Non-pigmented ciliary epithelial cell (primary cell): ENCODE data around the gene NAGA.

Experiments used
- DNase-seq: peaks from one replicate; pipeline ENCODE4 v3.0.0-alpha.2; 2010; ENCODE audit warnings: low read depth

Gene NAGA

DNA sequence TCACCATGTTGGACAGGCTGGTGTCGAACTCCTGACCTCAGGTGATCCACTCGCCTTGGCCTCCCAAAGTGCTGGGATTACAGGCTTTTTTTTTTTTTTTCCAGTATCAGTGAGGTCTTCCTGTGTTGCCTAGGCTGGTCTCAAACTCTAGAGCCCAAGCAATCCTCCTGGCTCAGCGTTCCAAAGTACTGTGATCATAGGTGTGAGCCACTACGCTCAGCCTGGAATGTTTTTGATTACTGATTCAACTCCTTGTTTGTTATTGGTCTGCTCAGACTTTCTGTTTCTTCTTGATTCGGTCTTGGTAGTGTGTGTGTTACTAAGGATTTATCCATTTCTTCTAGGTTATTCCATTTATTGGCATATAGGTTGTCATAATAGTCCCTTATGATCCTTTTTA, 31.3 kb downstream of the NAGA start:
- no peak for DNase-seq

DNA sequence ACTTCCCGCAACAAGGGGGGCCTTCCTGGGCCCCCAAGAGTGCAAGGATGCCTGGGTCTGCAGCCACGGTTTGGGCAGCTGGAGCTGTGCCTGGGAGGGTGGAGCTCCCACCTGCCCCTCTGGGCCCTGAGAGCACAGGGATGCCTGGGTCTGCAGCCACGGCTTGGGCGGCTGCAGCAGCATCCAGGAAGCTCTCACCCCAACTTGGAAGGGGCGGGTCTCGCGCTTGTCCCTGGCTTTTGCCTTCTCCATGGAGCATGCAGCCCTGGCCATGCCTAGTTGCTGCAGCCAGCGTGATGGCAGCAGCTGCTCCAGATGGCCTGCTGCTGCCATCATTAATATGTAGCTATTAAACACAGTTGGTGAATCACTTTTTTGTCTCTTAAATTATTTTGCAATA, 35.4 kb downstream of the NAGA start:
- no peak for DNase-seq

DNA sequence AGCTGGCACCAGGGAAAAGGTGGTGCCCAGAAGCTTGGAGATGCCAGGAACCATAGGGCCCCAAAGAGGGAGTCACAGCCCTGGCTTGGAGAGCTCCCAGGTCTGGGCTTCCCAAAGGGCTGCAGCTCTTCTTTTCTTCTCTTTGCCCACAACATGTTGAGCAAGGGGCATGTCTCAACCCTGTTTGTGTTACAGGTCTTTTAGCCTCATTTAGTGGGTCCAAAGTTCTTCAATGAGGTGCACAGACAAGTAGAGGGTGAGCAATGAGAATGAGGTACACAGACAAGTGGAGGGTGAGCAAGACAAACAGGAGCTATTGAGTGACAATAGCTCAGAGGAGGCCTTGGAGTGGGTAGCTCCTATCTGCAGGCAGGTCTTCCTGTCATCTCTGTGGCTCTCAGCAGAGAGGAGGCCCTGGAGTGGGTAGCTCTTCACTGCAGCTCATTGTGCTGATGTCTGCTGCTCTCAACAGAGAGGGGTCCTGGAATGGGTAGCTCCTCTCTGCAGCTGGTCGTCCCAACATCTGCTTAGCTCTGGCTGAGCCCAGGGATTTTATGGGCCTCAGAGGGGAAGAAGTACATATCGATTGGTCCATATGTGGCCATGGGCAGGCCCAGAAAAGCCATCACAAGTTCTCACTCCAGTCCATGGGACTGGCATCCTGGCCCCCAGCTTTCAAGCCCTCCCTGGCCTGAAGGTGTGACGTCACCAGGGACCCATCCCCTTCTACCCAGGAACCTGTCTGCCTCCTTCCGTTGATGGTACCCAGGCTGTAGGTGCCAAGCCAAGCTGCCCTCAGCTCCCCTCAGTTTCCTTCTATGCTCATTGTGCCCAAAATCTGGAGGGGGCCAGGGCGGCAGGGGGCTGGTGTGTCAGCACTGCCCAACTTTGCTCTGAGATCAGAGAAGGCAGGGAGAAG, 37.1 kb downstream of the NAGA start:
- DNase-seq = no peak

DNA sequence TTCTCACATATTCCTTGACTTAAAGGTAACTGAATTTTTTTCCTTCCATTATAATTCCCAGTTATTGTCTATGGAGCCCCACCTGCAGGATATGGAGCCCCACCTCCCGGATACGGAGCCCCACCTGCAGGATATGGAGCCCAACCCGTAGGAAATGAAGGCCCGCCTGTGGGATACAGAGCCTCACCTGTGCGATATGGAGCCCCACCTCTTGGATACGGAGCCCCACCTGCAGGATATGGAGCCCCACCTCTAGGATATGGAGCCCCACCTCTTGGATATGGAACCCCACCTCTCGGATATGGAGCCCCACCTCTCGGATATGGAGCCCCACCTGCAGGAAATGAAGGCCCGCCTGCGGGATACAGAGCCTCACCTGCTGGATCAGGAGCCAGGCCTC, 43.9 kb downstream of the NAGA start:
- no peak for DNase-seq

DNA sequence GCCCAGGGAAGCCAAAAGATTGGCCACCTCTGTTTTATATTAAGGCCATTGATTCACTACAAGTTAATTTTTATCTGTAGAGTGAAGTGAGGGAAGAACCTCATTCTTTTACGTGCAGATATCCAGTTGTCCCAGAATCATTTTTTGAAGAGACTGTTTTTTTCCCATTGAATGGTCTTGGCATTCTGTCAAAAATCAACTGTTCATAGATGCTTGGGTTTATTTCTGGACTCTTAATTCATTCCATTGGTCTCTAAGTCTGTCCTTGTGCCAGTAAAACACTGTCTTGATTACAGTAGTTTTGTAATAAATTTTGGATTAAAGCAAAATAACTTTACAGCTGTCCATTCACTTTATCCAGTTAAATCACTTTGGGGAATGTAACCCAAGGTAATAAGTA, 45.2 kb downstream of the NAGA start:
- DNase-seq = no peak

DNA sequence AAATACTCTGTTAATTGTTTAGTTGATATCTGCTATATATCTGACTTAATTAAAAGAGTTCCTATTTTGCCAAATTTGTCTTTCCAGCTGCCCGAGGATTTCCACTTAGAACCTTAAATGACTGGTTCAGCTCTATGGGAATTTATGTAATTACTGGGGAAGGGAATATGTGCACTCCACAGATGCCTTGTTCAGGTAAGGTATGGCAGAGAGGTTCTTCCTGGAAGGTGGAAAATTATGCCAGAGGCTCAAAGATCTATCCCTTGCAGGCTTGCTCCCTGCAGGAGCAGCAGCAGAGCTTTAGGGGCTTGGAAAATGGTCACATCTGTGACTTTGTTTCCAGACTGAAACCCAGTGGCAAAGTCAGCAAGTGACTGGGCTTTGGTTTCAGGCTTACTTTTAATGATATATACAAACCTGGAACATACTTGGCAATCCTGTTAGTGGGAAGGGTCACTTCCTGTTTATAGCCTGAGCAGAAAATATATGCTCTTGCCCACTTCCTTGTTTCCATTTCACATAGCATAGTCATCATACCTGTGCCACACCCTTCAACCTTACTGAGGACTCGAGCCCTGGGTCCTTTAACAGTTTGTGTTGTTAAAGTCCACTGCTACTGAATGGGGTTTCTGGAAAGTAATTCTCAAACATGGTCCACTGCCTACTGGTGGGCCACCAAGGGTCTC, 48.3 kb downstream of the NAGA start:
- DNase-seq = no peak

DNA sequence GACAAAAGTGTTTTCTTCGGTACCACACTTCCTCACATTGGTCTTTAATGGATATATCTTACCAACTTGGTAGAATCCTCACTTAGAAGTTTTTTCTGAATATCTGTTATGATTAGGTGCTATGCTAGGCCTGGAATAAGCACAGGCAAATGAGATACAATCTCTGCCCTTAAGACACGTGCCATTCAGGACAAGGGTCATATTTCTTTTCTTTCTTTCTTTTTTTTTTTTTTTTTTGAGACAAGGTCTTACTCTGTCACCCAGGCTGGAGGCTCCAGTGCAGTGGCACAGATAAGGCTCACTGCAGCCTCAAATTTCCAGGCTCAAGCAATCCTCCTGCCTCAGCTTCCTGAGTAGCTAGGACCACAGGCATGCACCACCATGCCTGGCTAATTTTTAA, 49.0 kb downstream of the NAGA start:
- DNase-seq = no peak

DNA sequence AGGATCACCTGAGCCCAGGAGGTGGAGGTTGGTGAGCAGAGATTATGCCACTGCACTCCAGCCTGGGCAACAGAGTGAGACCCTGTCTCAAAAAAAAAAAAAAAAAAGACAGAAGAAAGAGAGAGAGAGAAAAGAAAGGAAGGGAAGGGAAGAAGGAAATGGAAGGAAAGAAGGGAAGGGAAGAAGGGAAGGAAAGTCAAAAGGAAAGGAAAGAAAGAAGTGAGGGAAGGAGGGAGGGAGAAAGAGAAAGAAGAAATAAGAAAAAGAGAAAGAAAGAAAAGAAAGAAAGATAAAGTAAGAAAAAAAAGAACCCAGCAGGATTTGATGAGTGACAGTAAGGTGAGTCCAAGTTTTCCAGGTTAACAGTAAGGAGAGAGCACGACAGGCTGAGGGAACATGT, 52.4 kb downstream of the NAGA start:
- DNase-seq = no peak

DNA sequence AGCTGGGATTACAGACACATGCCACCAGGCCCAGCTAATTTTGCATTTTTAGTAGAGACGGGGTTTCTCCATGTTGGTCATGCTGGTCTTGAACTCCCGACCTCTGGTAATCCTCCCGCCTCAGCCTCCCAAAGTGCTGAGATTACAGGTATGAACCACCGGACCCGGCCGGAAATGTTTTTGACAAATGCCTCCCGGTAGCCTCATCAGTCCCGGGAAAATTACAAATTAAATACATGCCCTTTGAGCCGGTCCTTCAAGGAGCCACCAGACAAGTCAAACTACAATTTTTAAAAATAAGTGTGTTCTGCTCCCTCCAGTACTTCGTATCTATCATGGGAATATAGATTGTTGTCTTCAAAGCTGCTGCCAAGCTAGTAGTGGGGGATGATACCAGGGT, 54.5 kb downstream of the NAGA start:
- no peak for DNase-seq

DNA sequence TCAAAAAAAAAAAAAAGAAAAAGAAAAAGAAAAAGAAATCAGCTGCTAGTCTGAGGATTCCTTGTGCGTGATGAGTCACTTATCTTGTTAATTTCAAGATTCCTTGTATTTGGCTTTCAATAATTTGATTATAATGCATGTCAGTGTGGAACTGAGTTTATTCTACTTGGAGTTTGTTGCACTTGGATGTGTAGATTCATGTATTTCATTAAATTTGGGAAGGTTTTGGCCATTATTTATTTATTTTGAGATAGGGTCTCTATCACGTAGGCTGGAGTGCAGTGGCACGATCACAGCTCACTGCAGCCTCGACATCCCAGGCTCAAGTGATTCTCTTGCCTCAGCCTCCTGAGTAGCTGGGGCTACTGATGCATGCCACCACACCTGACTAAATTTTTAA, 57.2 kb downstream of the NAGA start:
- DNase-seq = no peak

DNA sequence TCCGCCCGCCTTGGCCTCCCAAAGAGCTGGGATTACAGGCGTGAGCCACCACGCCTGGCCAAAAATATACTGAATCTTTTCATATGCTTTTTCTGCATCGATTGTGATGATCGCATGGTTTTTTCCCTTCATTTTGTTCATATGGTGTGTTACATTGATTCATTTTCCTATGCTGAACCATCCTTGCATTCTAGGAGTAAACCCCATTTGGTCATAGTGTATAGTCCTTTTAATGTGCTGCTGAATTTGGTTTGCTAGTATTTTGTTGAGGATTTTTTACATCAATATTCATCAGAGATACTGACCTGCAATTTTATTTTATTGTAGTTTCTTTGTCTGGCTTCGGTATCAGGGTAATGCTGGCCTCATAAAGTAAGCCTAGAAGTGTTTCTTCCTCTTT, 59.8 kb downstream of the NAGA start:
- DNase-seq = no peak
